B cell (primary cell): ENCODE results near the gene FGD1. TPM values are rescaled to one million over a fixed set of nuclear protein-coding genes. Genes with fewer than 3 reads are reported as not detected.

ENCODE experiments used
- ATAC-seq: fragments of 200-7000 bp; cut with Tn5 transposase; one replicate; pipeline ENCODE4 v1.10.0; 2021; ENCODE audit warnings: low read depth, mild to moderate bottlenecking, moderate number of reproducible peaks, moderate library complexity
- CTCF ChIA-PET: fragments of 350-600 bp; sonication (Branson Sonifier 250); formaldehyde crosslinking; loops from one replicate; lab custom pipeline; 2021; ENCODE audit warnings: antibody characterized with exemption, inconsistent platforms; lab: Charles Lee
- POLR2A ChIA-PET: fragments of 350-600 bp; sonication (Branson Sonifier 250); formaldehyde crosslinking; loops from one replicate; lab custom pipeline; 2021; ENCODE audit warnings: antibody characterized with exemption; lab: Charles Lee
- DNase-seq: peaks from one replicate; pipeline ENCODE4 v3.0.0; 2013
- H2AFZ ChIP-seq: 2 replicates; pipeline ENCODE4 v1.6.1; 2012; ENCODE audit warnings: mild to moderate bottlenecking, low read depth, low read length; ENCODE audit not compliant: insufficient read depth, poor library complexity, severe bottlenecking
- H3K27ac ChIP-seq, 2 donors: 1 replicate in 1 of 2; 2 replicates in 1 of 2; pipeline ENCODE4 v1.5.1; 2012 to 2013; ENCODE audit warnings: low read length in 2 of 2, mild to moderate bottlenecking in 2 of 2, moderate library complexity in 1 of 2
- H3K27me3 ChIP-seq, 4 experiments: fragments of 200-600 bp in 1 of 4; sonication (generic) in 1 of 4; replicated peaks in 1 of 4; 1 replicate in 2 of 4; 2 replicates in 2 of 4; pipeline versions ENCODE4 v1.6.1 to v1.7.0; 2013 to 2016; ENCODE audit warnings: low read length in 3 of 4, mild to moderate bottlenecking in 2 of 4, mixed read lengths in 1 of 4, moderate library complexity in 1 of 4; ENCODE audit not compliant: insufficient read depth in 4 of 4, control insufficient read depth in 3 of 4; ENCODE audit errors: control extremely low read depth in 1 of 4
- H3K36me3 ChIP-seq, 2 experiments: replicated peaks in 1 of 2; 1 replicate in 1 of 2; 2 replicates in 1 of 2; pipeline versions ENCODE4 v1.6.1 to v1.7.1; 2013; ENCODE audit warnings: low read length in 1 of 2; ENCODE audit not compliant: insufficient read depth in 2 of 2, control insufficient read depth in 1 of 2; ENCODE audit errors: control extremely low read depth in 1 of 2, extremely low read depth in 1 of 2
- H3K4me1 ChIP-seq, 2 donors: fragments of 200-600 bp in 1 of 2; sonication (generic) in 1 of 2; 1 replicate in 1 of 2; 2 replicates in 1 of 2; pipeline versions ENCODE4 v1.5.1 to v1.6.1; 2013 to 2017; ENCODE audit warnings: low read length in 2 of 2; ENCODE audit not compliant: control insufficient read depth in 2 of 2, insufficient read depth in 2 of 2
- H3K4me2 ChIP-seq: replicated peaks from 2 replicates; pipeline ENCODE3; 2012; ENCODE audit warnings: mild to moderate bottlenecking, low read depth, low read length; ENCODE audit not compliant: poor library complexity, severe bottlenecking
- H3K4me3 ChIP-seq, 5 experiments: fragments of 200-600 bp in 1 of 5; sonication (generic) in 1 of 5; 1 replicate in 3 of 5; 2 replicates in 2 of 5; pipeline versions ENCODE4 v1.5.1 to v1.7.0; 2011 to 2016; ENCODE audit warnings: low read length in 4 of 5, mild to moderate bottlenecking in 4 of 5, low read depth in 2 of 5, control low read depth in 1 of 5, moderate library complexity in 1 of 5; ENCODE audit not compliant: insufficient read depth in 1 of 5; ENCODE audit errors: control extremely low read depth in 1 of 5, extremely low read depth in 1 of 5
- H3K79me2 ChIP-seq: fragments of 200-600 bp; sonication (generic); one replicate; pipeline ENCODE4 v1.6.0; 2016; ENCODE audit warnings: low read length; ENCODE audit not compliant: control insufficient read depth, insufficient read depth
- H3K9ac ChIP-seq: fragments of 200-600 bp; sonication (generic); 2 replicates; pipeline ENCODE4 v1.6.1; 2017; ENCODE audit warnings: mild to moderate bottlenecking, low read length, moderate library complexity
- H3K9me3 ChIP-seq, 3 donors: one replicate each; pipeline versions ENCODE4 v1.6.1 to v1.7.1; 2013; ENCODE audit warnings: low read length in 2 of 3; ENCODE audit not compliant: control insufficient read depth in 2 of 3, insufficient read depth in 1 of 3; ENCODE audit errors: control extremely low read depth in 1 of 3
- H4K20me1 ChIP-seq: 2 replicates; pipeline ENCODE4 v1.6.0; 2012; ENCODE audit warnings: mild to moderate bottlenecking, low read length; ENCODE audit not compliant: insufficient read depth, control insufficient read depth, poor library complexity, severe bottlenecking
- H3K27ac Mint-ChIP-seq: one replicate; pipeline ENCODE4 v1.8.0; 2021; ENCODE audit warnings: mixed read lengths
- H3K27me3 Mint-ChIP-seq: one replicate; pipeline ENCODE4 v1.8.0; 2021; ENCODE audit warnings: mixed read lengths
- H3K4me1 Mint-ChIP-seq: one replicate; pipeline ENCODE4 v1.8.0; 2021; ENCODE audit warnings: mixed read lengths
- H3K4me3 Mint-ChIP-seq: one replicate; pipeline ENCODE4 v1.8.0; 2021; ENCODE audit warnings: mixed read lengths
- H3K9me3 Mint-ChIP-seq: one replicate; pipeline ENCODE4 v1.8.0; 2022; ENCODE audit warnings: mixed read lengths; ENCODE audit not compliant: insufficient read depth
- EZH2 ChIP-seq: IDR thresholded peaks from 2 replicates; pipeline ENCODE4 v1.6.1; 2012; ENCODE audit warnings: borderline replicate concordance, low read depth, mild to moderate bottlenecking, moderate library complexity, low read length; ENCODE audit not compliant: insufficient read depth, poor library complexity, severe bottlenecking
- WGBS: methylation state at CpG from one replicate; pipeline ENCODE4 v1.1.5; 2013; ENCODE audit warnings: missing lambda C conversion rate; ENCODE audit not compliant: insufficient coverage; 5-methylcytosine and 5-hydroxymethylcytosine counted together
- intact Hi-C: fragments of 100-400 bp; cut with micrococcal nuclease; formaldehyde crosslinking; loops from one replicate; pipeline ENCODE4 v1.10.0; 2022
- polyA plus RNA-seq: library from polyadenylated mRNA; depleted of rRNA; stranded (reverse); fragments of >200 nt; gene quantifications from 2 replicates; pipeline ENCODE4 v1.2.3, GENCODE V29; 2012
- total RNA-seq, 2 donors: library from RNA; stranded (reverse); fragments of 120-200 nt in 1 of 2; gene quantifications; 1 replicate in 1 of 2; 2 replicates in 1 of 2; pipeline versions ENCODE4 v1.2.3 to v1.2.4, GENCODE V29; 2013 to 2022
- TF ChIP-seq, protein P1 (sequence below): fragments of 200-600 bp; IDR thresholded peaks from one replicate; pipeline ENCODE4 v1.8.0; 2022; ENCODE audit warnings: antibody characterized with exemption, mild to moderate bottlenecking

FGD1 gene
- total and polyA plus RNA-seq, 2 donors (not counting 1 experiment from before 2014, with no cell fraction given): 0.20 TPM; not detected in 1

DNA sequence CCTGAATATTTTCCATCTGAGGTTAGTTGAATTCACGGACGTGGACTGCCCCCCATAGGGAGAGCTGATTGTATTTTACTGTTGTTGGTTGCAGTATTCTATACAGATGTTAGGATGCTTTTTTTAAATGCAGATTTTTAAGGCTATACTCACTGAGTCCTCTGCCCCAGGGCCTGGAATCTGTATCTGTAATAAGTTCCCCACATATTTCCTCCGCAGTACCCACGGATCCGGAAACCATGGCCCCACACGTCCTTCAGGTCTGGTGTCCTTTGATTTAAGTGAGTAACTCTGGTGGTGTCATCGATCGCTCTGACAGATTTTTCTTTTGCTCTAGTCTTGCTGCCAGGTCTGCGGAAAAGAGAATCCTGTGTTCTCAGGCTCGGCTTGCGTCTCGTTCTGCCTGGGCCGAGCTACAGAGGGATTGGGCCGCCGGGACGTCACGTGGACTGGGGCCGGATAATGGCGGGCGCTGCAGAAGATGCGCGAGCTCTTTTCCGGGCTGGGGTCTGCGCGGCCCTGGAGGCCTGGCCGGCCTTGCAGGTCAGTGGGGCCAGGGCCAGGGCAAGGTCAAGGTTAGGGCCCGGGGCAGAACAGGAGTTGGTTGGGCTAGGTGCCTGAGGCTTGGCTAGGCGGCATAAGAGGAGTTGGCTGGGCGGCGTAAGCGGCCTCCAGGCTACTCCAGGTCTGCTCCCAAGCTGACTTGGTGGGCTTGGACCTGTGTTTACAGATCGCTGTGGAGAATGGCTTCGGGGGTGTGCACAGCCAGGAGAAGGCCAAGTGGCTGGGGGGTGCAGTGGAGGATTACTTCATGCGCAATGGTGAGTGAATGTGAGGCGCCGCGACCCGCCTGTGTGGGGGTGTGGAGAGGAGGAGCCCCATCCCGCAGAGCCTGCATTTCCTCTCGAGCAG is 55.8 kb downstream of the FGD1 start, which contains the start of gene TSR2:
Gene TSR2 (plus strand): TSS at position 445 of the 912 bp plus-strand sequence. CDS start 18 bp downstream, at position 463.
- H3K4me1 Mint-ChIP-seq: peaks cover 25% of the 10 kb centered on the region
- peaks cover 5% of the 10 kb centered on the region for H4K20me1 ChIP-seq
- intact Hi-C loops: loop anchor here (1.0 to 2.0 kb wide), 3 partner anchors 90 to 721 kb away; partner anchors contain the start of genes GNL3L and PHF8
- H3K9ac ChIP-seq: peak within 1 kb of the TSS; percentile 86
- 2% methylated on average over 13 of the region's 40 CpGs for whole genome bisulfite sequencing
- no peaks in the 10 kb centered on the region for H3K9me3 ChIP-seq
- peak within 1 kb of the TSS; percentile 77 for H2AFZ ChIP-seq
- peaks cover 0 to 8% of the 10 kb centered on the region in 2 experiments for H3K36me3 ChIP-seq
- H3K4me3 Mint-ChIP-seq: peak within 1 kb of the TSS; percentile 94
- no peaks in the 10 kb centered on the region for H3K27me3 Mint-ChIP-seq
- ChIA-PET CTCF (interaction anchor here (1.0 kb wide), 1 partner anchor 397 kb away, joined by 4 read pairs; no protein-coding TSS in a partner anchor), POLR2A (interaction anchor here (1.0 kb wide), 1 partner anchor 368 kb away, joined by 3 read pairs; no protein-coding TSS in a partner anchor)
- peaks cover 22% of the 10 kb centered on the region for H3K79me2 ChIP-seq
- peak within 1 kb of the TSS; percentile 79 for H3K4me2 ChIP-seq
- no peaks in the 10 kb centered on the region for H3K27me3 ChIP-seq
- H3K4me3 ChIP-seq: peak within 1 kb of the TSS; percentile 70 to 92 (median 84)
- DNase-seq (peak; percentile 81), ATAC-seq (peak; percentile 99)
- H3K27ac ChIP-seq: peak within 1 kb of the TSS; percentile 50 to 70
- TF ChIP-seq EZH2: no peak
- TF ChIP-seq, protein P1, sequence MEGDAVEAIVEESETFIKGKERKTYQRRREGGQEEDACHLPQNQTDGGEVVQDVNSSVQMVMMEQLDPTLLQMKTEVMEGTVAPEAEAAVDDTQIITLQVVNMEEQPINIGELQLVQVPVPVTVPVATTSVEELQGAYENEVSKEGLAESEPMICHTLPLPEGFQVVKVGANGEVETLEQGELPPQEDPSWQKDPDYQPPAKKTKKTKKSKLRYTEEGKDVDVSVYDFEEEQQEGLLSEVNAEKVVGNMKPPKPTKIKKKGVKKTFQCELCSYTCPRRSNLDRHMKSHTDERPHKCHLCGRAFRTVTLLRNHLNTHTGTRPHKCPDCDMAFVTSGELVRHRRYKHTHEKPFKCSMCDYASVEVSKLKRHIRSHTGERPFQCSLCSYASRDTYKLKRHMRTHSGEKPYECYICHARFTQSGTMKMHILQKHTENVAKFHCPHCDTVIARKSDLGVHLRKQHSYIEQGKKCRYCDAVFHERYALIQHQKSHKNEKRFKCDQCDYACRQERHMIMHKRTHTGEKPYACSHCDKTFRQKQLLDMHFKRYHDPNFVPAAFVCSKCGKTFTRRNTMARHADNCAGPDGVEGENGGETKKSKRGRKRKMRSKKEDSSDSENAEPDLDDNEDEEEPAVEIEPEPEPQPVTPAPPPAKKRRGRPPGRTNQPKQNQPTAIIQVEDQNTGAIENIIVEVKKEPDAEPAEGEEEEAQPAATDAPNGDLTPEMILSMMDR: no peak
- H3K27ac Mint-ChIP-seq: peak within 1 kb of the TSS; percentile 89
- H3K9me3 Mint-ChIP-seq: no peaks in the 10 kb centered on the region
- peaks cover 14 to 19% of the 10 kb centered on the region in 2 donors for H3K4me1 ChIP-seq
